Upper lobe of left lung (tissue), 6 donors: ENCODE results near the gene NOTCH1. TPM values are rescaled to one million over a fixed set of nuclear protein-coding genes. Genes with fewer than 3 reads are reported as not detected.

Experiments
- ATAC-seq, 2 donors: fragments of 200-7000 bp; cut with Tn5 transposase; one replicate each; pipeline ENCODE4 v1.9.1; 2022; ENCODE audit warnings: mild to moderate bottlenecking in 2 of 2, moderate library complexity in 2 of 2; ENCODE audit not compliant: low FRiP score in 2 of 2
- DNase-seq, 2 donors: peaks; one replicate each; pipeline ENCODE4 v3.0.0-alpha.2; 2019 to 2020
- H3K27ac ChIP-seq, 4 donors: fragments of 200-600 bp; sonication (generic); one replicate each; pipeline ENCODE4 v1.5.1; 2016 to 2019
- H3K27me3 ChIP-seq, 4 donors: fragments of 200-600 bp; sonication (generic); one replicate each; pipeline ENCODE4 v1.5.1; 2017 to 2019
- H3K36me3 ChIP-seq, 4 donors: fragments of 200-600 bp; sonication (generic); one replicate each; pipeline ENCODE4 v1.5.1; 2016 to 2019
- H3K4me1 ChIP-seq, 4 donors: fragments of 200-600 bp; sonication (generic); one replicate each; pipeline ENCODE4 v1.5.1; 2018 to 2019
- H3K4me3 ChIP-seq, 4 donors: fragments of 200-600 bp; sonication (generic); one replicate each; pipeline ENCODE4 v1.5.1; 2017 to 2019; ENCODE audit warnings: mild to moderate bottlenecking in 2 of 4, moderate library complexity in 1 of 4
- H3K9me3 ChIP-seq, 4 donors: fragments of 200-600 bp; sonication (generic); one replicate each; pipeline ENCODE4 v1.5.1; 2018 to 2019
- EP300 ChIP-seq, 4 donors: sonication (generic); formaldehyde crosslinking; IDR thresholded peaks; one replicate each; pipeline ENCODE4 v1.5.1; 2017; ENCODE audit warnings: antibody characterized with exemption in 4 of 4, control low read depth in 2 of 4
- POLR2A ChIP-seq, 4 donors: fragments of 450-650 bp; IDR thresholded peaks; one replicate each; pipeline ENCODE4 v1.5.1; 2016 to 2017; ENCODE audit warnings: antibody characterized with exemption in 4 of 4, mild to moderate bottlenecking in 2 of 4
- POLR2AphosphoS5 ChIP-seq, 2 donors: sonication (generic); formaldehyde crosslinking; IDR thresholded peaks; one replicate each; pipeline ENCODE4 v1.5.1; 2017; ENCODE audit warnings: antibody characterized with exemption in 2 of 2
- WGBS, 2 donors: methylation state at CpG; one replicate each; pipeline ENCODE4 v1.1.5; 2017 to 2018; 5-methylcytosine and 5-hydroxymethylcytosine counted together
- small RNA-seq, 4 donors: library from RNA; depleted of rRNA; stranded (forward); fragments of <200 nt; gene quantifications; one replicate each; pipeline ENCODE3, GENCODE V24; 2016
- total RNA-seq, 6 donors: library from RNA; depleted of rRNA in 4 of 6; stranded (reverse); fragments of >200 nt in 4 of 6; gene quantifications; one replicate each; pipeline versions ENCODE4 v1.1.0 to v1.2.1, GENCODE V29; 2016 to 2021
- TF ChIP-seq, protein P1 (sequence below), 6 experiments: fragments of 450-650 bp in 4 of 6; fragments of 200-600 bp in 2 of 6; sonication (generic) in 2 of 6; IDR thresholded peaks; one replicate each; pipeline ENCODE4 v1.5.1; 2016 to 2019; ENCODE audit warnings: antibody characterized with exemption in 6 of 6
- donor health status: DM: no; HTN: no; CAD: no; lungs with moderate emphysema.
- donor health status: DM: no; HTN: yes; CAD: no; lungs with severe emphysema.

NOTCH1 gene
- total RNA-seq, 6 donors from 2014 or later: 49.6 to 175 (median 110) TPM

DNA sequence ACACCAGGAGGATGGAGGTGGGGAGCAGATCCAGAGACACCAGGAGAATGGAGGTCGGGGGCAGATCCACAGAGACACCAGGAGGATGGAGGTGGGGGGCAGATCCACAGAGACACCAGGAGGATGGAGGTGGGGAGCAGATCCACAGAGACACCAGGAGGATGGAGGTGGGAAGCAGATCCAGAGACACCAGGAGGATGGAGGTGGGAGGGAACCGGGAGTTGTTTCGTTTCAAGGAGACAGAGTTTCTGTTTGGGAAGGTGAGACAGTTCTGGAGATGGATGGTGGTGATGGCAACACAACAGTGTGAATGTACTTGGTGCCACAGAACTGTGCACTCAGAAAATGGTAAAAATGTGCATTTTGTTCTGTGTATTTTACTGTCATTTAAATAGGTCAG is 97.2 kb downstream of the NOTCH1 start:
- ATAC-seq (no peak), DNase-seq (no peak)
- 94% methylated on average over 3 of the region's 3 CpGs for WGBS, 2 donors
- no peaks in the 10 kb centered on the region for H3K9me3 ChIP-seq
- H3K27me3 ChIP-seq: no peaks in the 10 kb centered on the region
- H3K4me1 ChIP-seq: no peaks in the 10 kb centered on the region
- H3K4me3 ChIP-seq: no peak overlapping the region
- no peak overlapping the region for H3K27ac ChIP-seq
- no peak for TF ChIP-seq EP300 (IDR thresholded peaks at IDR 0.05)
- peaks cover 37 to 100% (median 86%) of the 10 kb centered on the region in 4 donors for H3K36me3 ChIP-seq

DNA sequence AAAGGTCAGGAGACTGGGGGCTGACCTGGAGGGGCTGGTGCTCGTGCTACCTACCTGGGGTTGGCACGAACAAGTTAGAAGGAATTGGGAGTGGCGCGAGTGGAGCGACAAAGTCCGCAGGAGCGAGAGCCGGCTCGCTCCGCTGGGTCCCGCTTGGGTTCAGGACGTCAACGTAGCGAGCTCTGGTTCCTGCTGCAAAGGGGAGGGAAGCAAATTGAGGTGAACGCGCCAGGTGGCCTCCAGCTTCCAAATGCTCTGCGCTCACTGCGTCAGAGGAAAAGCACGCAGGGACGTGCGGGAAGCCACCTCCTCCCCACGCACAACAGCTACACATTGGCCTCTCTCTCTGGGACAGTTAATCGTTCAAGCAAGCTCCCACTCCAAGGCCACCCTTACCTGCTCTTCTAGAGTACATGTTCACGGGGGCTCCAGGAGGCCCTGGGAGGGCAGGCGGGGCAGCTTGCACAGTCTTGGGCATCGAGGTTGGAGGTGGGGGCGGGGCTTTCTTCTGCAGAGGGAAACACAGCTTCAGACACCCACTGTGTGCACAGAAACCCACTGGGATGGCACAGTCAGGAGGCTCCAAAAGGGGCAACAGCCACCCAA is 98.6 kb downstream of the NOTCH1 start:
- peak in 1 of 2 donors; percentile 54 for DNase-seq
- no peak for ATAC-seq
- Histone ChIP-seq H3K27ac (no peak overlapping the region), H3K4me3 (no peak overlapping the region), H3K4me1 (no peaks in the 10 kb centered on the region), H3K27me3 (no peaks in the 10 kb centered on the region), H3K9me3 (no peaks in the 10 kb centered on the region), H3K36me3 (peaks cover 33 to 100% (median 92%) of the 10 kb centered on the region in 4 donors)
- WGBS, 2 donors: 95% methylated on average over 27 of the region's 27 CpGs
- TF ChIP-seq EP300 (IDR thresholded peaks at IDR 0.05) (no peak), POLR2A (IDR thresholded peaks at IDR 0.05) (no peak), POLR2AphosphoS5 (IDR thresholded peaks at IDR 0.05) (no peak)
- TF ChIP-seq, protein P1, sequence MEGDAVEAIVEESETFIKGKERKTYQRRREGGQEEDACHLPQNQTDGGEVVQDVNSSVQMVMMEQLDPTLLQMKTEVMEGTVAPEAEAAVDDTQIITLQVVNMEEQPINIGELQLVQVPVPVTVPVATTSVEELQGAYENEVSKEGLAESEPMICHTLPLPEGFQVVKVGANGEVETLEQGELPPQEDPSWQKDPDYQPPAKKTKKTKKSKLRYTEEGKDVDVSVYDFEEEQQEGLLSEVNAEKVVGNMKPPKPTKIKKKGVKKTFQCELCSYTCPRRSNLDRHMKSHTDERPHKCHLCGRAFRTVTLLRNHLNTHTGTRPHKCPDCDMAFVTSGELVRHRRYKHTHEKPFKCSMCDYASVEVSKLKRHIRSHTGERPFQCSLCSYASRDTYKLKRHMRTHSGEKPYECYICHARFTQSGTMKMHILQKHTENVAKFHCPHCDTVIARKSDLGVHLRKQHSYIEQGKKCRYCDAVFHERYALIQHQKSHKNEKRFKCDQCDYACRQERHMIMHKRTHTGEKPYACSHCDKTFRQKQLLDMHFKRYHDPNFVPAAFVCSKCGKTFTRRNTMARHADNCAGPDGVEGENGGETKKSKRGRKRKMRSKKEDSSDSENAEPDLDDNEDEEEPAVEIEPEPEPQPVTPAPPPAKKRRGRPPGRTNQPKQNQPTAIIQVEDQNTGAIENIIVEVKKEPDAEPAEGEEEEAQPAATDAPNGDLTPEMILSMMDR (IDR thresholded peaks at IDR 0.05): no peak

DNA sequence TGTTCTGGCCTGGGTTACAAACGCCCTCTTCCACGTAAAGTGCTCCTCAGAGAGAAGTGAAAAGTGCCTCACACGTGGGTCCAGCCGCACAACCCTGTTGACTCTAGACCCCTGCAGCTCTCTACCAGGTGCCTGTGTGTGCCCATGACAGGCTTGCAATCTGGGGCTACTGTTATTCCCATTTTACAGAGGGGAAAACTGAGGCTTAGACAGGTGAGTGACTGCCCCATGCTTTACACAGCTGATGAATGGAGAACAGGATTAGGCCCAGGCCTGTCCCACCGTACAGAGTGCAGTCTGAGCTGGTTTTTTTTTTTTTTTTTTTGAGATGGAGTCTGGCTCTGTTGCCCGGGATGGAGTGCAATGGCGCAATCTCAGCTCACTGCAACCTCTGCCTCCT is 100.0 kb downstream of the NOTCH1 start:
- TF ChIP-seq, protein P1 (IDR thresholded peaks at IDR 0.05): no peak
- TF ChIP-seq EP300 (IDR thresholded peaks at IDR 0.05): no peak
- TF ChIP-seq POLR2A (IDR thresholded peaks at IDR 0.05): no peak
- WGBS, 2 donors: 88 to 93% methylated on average over 7 of the region's 7 CpGs
- no peak for DNase-seq
- Histone ChIP-seq H3K9me3 (no peaks in the 10 kb centered on the region), H3K4me3 (no peak overlapping the region), H3K4me1 (no peaks in the 10 kb centered on the region), H3K27ac (no peak overlapping the region), H3K36me3 (peaks cover 33 to 100% (median 95%) of the 10 kb centered on the region in 4 donors), H3K27me3 (no peaks in the 10 kb centered on the region)
- ATAC-seq: no peak

Small RNA genes within 50 kb of the gene (small RNA-seq; reads per million reads assigned to genes)
- gene MIR4673: 0 reads per million in 4 donors
- 0 reads per million in 4 donors for gene MIR4674

Other genes starting within 250 kb of the NOTCH1 start
- gene CCDC187, start 242.0 kb downstream of the NOTCH1 start, total RNA-seq: 10 to 100 TPM in 3 of 6 donors, 1 to 10 TPM in 2, under 1 TPM in 1; 0.17 to 22.3 (median 10.0) TPM
- 10 to 100 TPM; 10.0 to 78.6 (median 24.2) TPM for gene GPSM1, start 218.5 kb downstream of the NOTCH1 start, total RNA-seq
- 10 to 100 TPM in 5 of 6 donors, 1 to 10 TPM in 1; 5.2 to 35.9 (median 19.4) TPM for gene DNLZ, start 182.3 kb downstream of the NOTCH1 start, total RNA-seq
- gene CARD9, start 172.4 kb downstream of the NOTCH1 start, total RNA-seq: 10 to 100 TPM in 5 of 6 donors, 1 to 10 TPM in 1; 3.5 to 30.4 (median 16.8) TPM
- gene SNAPC4, start 145.9 kb downstream of the NOTCH1 start, total RNA-seq: 10 to 100 TPM in 3 of 6 donors, 1 to 10 TPM in 3; 7.8 to 35.6 (median 13.2) TPM
- 100 to 1,000 TPM in 1 of 6 donors, 10 to 100 TPM in 5; 29.6 to 128 (median 40.0) TPM for gene ENTR1, start 135.4 kb downstream of the NOTCH1 start, total RNA-seq
- gene PMPCA, start 135.4 kb downstream of the NOTCH1 start, total RNA-seq: 10 to 100 TPM; 30.4 to 48.2 (median 41.0) TPM
- gene INPP5E, start 106.2 kb downstream of the NOTCH1 start, total RNA-seq: 10 to 100 TPM in 5 of 6 donors, 1 to 10 TPM in 1; 9.1 to 43.0 (median 14.1) TPM
- 10 to 100 TPM; 64.1 to 89.1 (median 72.1) TPM for gene SEC16A, start 63.0 kb downstream of the NOTCH1 start, total RNA-seq
- gene EGFL7, start 116.9 kb upstream of the NOTCH1 start, total RNA-seq: 100 to 1,000 TPM in 5 of 6 donors, 10 to 100 TPM in 1; 77.9 to 321 (median 165) TPM
- 100 to 1,000 TPM in 5 of 6 donors, 10 to 100 TPM in 1; 70.2 to 242 (median 140) TPM for gene AGPAT2, start 141.4 kb upstream of the NOTCH1 start, total RNA-seq
- gene DIPK1B, start 166.5 kb upstream of the NOTCH1 start, total RNA-seq: 10 to 100 TPM in 5 of 6 donors, 1 to 10 TPM in 1; 9.7 to 24.1 (median 17.0) TPM
- 10 to 100 TPM in 1 of 6 donors, 1 to 10 TPM in 4, under 1 TPM in 1; 0.39 to 17.8 (median 2.2) TPM for gene LCN10, start 196.9 kb upstream of the NOTCH1 start, total RNA-seq
- 10 to 100 TPM in 1 of 6 donors, 1 to 10 TPM in 3, not detected in 2; 2.7 to 35.1 (median 5.5) TPM for gene LCN6, start 202.5 kb upstream of the NOTCH1 start, total RNA-seq
- not detected for gene LCN8, start 212.2 kb upstream of the NOTCH1 start, total RNA-seq
- gene LCN15, start 218.5 kb upstream of the NOTCH1 start, total RNA-seq: under 1 TPM in 1 of 6 donors, not detected in 5; 0.23 TPM
- 100 to 1,000 TPM in 2 of 6 donors, 10 to 100 TPM in 4; 55.5 to 134 (median 80.5) TPM for gene TMEM141, start 245.3 kb upstream of the NOTCH1 start, total RNA-seq